ENCODE results near the gene SAMD4A. TPM values are rescaled to one million over a fixed set of nuclear protein-coding genes. Genes with fewer than 3 reads are reported as not detected.
A peak's percentile ranks its signal among the peaks of the same experiment; 100 is the strongest.

Gene SAMD4A
- total RNA-seq, 2 donors from 2014 or later = 1.9 to 8.0 TPM

- H3K36me3 Mint-ChIP-seq (ENCODE audit: low read depth) = no peaks in the 10 kb centered on the region
- TF ChIP-seq CTCF (conservative IDR thresholded peaks at IDR 0.05) = no peak
- WGBS, 2 experiments (ENCODE audit: insufficient coverage in 1 of 2, insufficient read length in 1 of 2) = 65 to 85% methylated on average over 2 to 5 of the region's 5 CpGs
Measured at GRCh38 chr14:54562334-54562733, 4.6 kb upstream of the SAMD4A start.

GRCh38 chr14:54564071-54564867 is 2.7 kb upstream of the SAMD4A start:
- Histone ChIP-seq H3K4me1 (ENCODE audit: control insufficient read depth, insufficient read depth, low read length) (peaks cover 3% of the 10 kb centered on the region), H3K4me3 (ENCODE audit: low read length) (peak overlapping the region; percentile 73), H3K27me3 (ENCODE audit: control insufficient read depth, insufficient read depth, low read length, poor library complexity, severe bottlenecking) (peaks cover 50% of the 10 kb centered on the region), H3K27ac (ENCODE audit: low read depth, low read length) (no peak overlapping the region), H3K36me3 (ENCODE audit: control insufficient read depth, insufficient read depth, low read length) (no peaks in the 10 kb centered on the region), H3K9me3 (ENCODE audit: control insufficient read depth, low read length) (no peaks in the 10 kb centered on the region), H3K9ac (ENCODE audit: extremely low read depth, low read length, poor library complexity, severe bottlenecking) (no peak overlapping the region)
- peaks cover 4% of the 10 kb centered on the region for H3K4me1 Mint-ChIP-seq
- peak; percentile 94 for TF ChIP-seq CTCF (conservative IDR thresholded peaks at IDR 0.05)
- H3K4me3 Mint-ChIP-seq = peak overlapping the region; percentile 79
- WGBS, 2 experiments (ENCODE audit: insufficient coverage in 1 of 2, insufficient read length in 1 of 2) = 22 to 23% methylated on average over 9 of the region's 9 CpGs
- no peak for DNase-seq
- peaks cover 27% of the 10 kb centered on the region for H3K27me3 Mint-ChIP-seq (ENCODE audit: insufficient read depth)
- no peaks in the 10 kb centered on the region for H3K36me3 Mint-ChIP-seq (ENCODE audit: low read depth)
- H3K9me3 Mint-ChIP-seq = no peaks in the 10 kb centered on the region
- no peak overlapping the region for H3K27ac Mint-ChIP-seq

More at GRCh38 chr14:54562334-54562733, 4.6 kb upstream of the SAMD4A start:
- H3K4me3 Mint-ChIP-seq = no peak overlapping the region
- peaks cover 37% of the 10 kb centered on the region for H3K27me3 ChIP-seq (ENCODE audit: control insufficient read depth, insufficient read depth, low read length, poor library complexity, severe bottlenecking)
- H3K9ac ChIP-seq (ENCODE audit: extremely low read depth, low read length, poor library complexity, severe bottlenecking) = no peak overlapping the region
- no peak for DNase-seq
- H3K27ac ChIP-seq (ENCODE audit: low read depth, low read length) = no peak overlapping the region
- peaks cover 4% of the 10 kb centered on the region for H3K4me1 Mint-ChIP-seq
- no peak overlapping the region for H3K27ac Mint-ChIP-seq
- H3K27me3 Mint-ChIP-seq (ENCODE audit: insufficient read depth) = peaks cover 14% of the 10 kb centered on the region
- no peaks in the 10 kb centered on the region for H3K36me3 ChIP-seq (ENCODE audit: control insufficient read depth, insufficient read depth, low read length)
- peaks cover 3% of the 10 kb centered on the region for H3K4me1 ChIP-seq (ENCODE audit: control insufficient read depth, insufficient read depth, low read length)
- H3K9me3 ChIP-seq (ENCODE audit: control insufficient read depth, low read length) = no peaks in the 10 kb centered on the region
- H3K9me3 Mint-ChIP-seq = no peaks in the 10 kb centered on the region
- H3K4me3 ChIP-seq (ENCODE audit: low read length) = no peak overlapping the region

- Mint-ChIP-seq H3K9me3 (no peaks in the 10 kb centered on the region), H3K36me3 (ENCODE audit: low read depth) (no peaks in the 10 kb centered on the region), H3K4me3 (peak overlapping the region; percentile 79), H3K27ac (no peak overlapping the region), H3K4me1 (peaks cover 4% of the 10 kb centered on the region), H3K27me3 (ENCODE audit: insufficient read depth) (peaks cover 31% of the 10 kb centered on the region)
- WGBS, 2 experiments (ENCODE audit: insufficient coverage in 1 of 2, insufficient read length in 1 of 2) = 0 to 1% methylated on average over 35 to 69 of the region's 69 CpGs
- Histone ChIP-seq H3K27ac (ENCODE audit: low read depth, low read length) (no peak overlapping the region), H3K4me3 (ENCODE audit: low read length) (peak overlapping the region; percentile 73), H3K9ac (ENCODE audit: extremely low read depth, low read length, poor library complexity, severe bottlenecking) (peak overlapping the region; percentile 44), H3K27me3 (ENCODE audit: control insufficient read depth, insufficient read depth, low read length, poor library complexity, severe bottlenecking) (peaks cover 59% of the 10 kb centered on the region), H3K36me3 (ENCODE audit: control insufficient read depth, insufficient read depth, low read length) (no peaks in the 10 kb centered on the region), H3K4me1 (ENCODE audit: control insufficient read depth, insufficient read depth, low read length) (peaks cover 3% of the 10 kb centered on the region), H3K9me3 (ENCODE audit: control insufficient read depth, low read length) (no peaks in the 10 kb centered on the region)
- DNase-seq = peak; percentile 95
- peak; percentile 30 for TF ChIP-seq CTCF (conservative IDR thresholded peaks at IDR 0.05)
Measured at GRCh38 chr14:54564868-54565784, 1.8 kb upstream of the SAMD4A start.
